GM12873 (cell line): Measurements from ENCODE around the gene GNA14.

Experiments used
- CTCF ChIP-seq: IDR thresholded peaks from 2 replicates; pipeline ENCODE4 v1.5.1; 2012; ENCODE audit warnings: low read depth, mild to moderate bottlenecking, moderate library complexity, low read length, control low read depth; ENCODE audit not compliant: insufficient read depth; ENCODE audit errors: missing control alignments

Gene GNA14

GRCh38 chr9:77673941-77674791 lies 26.0 kb upstream of the GNA14 start:
- TF ChIP-seq CTCF, result no peak

- no peak for TF ChIP-seq CTCF
These were observed 24.1 kb upstream of the GNA14 start for GRCh38 chr9:77672183-77672582.

- TF ChIP-seq CTCF, result no peak
These were observed 19.0 kb upstream of the GNA14 start for GRCh38 chr9:77667151-77667550.

- no peak for TF ChIP-seq CTCF
These were observed 15.6 kb upstream of the GNA14 start for GRCh38 chr9:77663754-77664153.

- TF ChIP-seq CTCF, result no peak
These were observed 13.5 kb upstream of the GNA14 start for GRCh38 chr9:77661566-77662085.

- TF ChIP-seq CTCF, result no peak
These were observed 11.8 kb upstream of the GNA14 start for GRCh38 chr9:77659926-77660325.

GRCh38 chr9:77651203-77651602 lies 3.1 kb upstream of the GNA14 start:
- TF ChIP-seq CTCF, result no peak
